GM12878 (cell line): Measurements from ENCODE around the gene PSMA7. TPM values are rescaled to one million over a fixed set of nuclear protein-coding genes. Genes with fewer than 3 reads are reported as not detected.

Experiments
- ATF7 ChIP-seq: fragments of 450-650 bp; IDR thresholded peaks from 2 replicates; pipeline ENCODE4 v1.6.1; 2016; ENCODE audit warnings: low read depth, mild to moderate bottlenecking
- BRCA1 ChIP-seq: IDR thresholded peaks from 2 replicates; pipeline ENCODE4 v1.6.1; 2011; ENCODE audit warnings: low read depth, low read length, improper control_type of control experiment
- CEBPZ ChIP-seq: fragments of 150-350 bp; IDR thresholded peaks from 2 replicates; pipeline ENCODE4 v1.6.1; 2016; ENCODE audit warnings: low read depth, low read length
- CREB1 ChIP-seq: IDR thresholded peaks from 2 replicates; pipeline ENCODE4 v1.6.1; 2012; ENCODE audit warnings: low read depth, mild to moderate bottlenecking, inconsistent platforms
- GABPA ChIP-seq: IDR thresholded peaks from 2 replicates; pipeline ENCODE4 v1.6.1; 2014; ENCODE audit warnings: antibody characterized with exemption, low read depth, mild to moderate bottlenecking, inconsistent platforms
- LARP7 ChIP-seq: fragments of 450-650 bp; IDR thresholded peaks from 2 replicates; pipeline ENCODE4 v1.6.1; 2017; ENCODE audit warnings: mild to moderate bottlenecking
- MEF2A ChIP-seq: IDR thresholded peaks from 2 replicates; pipeline ENCODE4 v1.6.1; 2011; ENCODE audit warnings: low read depth, mild to moderate bottlenecking, low read length, moderate library complexity; ENCODE audit not compliant: insufficient read depth
- RB1 ChIP-seq: fragments of 450-650 bp; formaldehyde crosslinking; IDR thresholded peaks from 2 replicates; pipeline ENCODE4 v1.6.1; 2017; ENCODE audit warnings: mild to moderate bottlenecking, borderline replicate concordance
- RELB ChIP-seq: fragments of 450-650 bp; IDR thresholded peaks from 2 replicates; pipeline ENCODE4 v1.6.1; 2017; ENCODE audit warnings: low read depth, mild to moderate bottlenecking, moderate library complexity
- RUNX3 ChIP-seq: IDR thresholded peaks from 2 replicates; pipeline ENCODE4 v1.6.1; 2012; ENCODE audit warnings: low read length, inconsistent platforms
- SIN3A ChIP-seq: IDR thresholded peaks from 2 replicates; pipeline ENCODE4 v1.6.1; 2012; ENCODE audit warnings: low read depth, low read length, improper control_type of control experiment
- SPI1 ChIP-seq: IDR thresholded peaks from 2 replicates; pipeline ENCODE4 v1.6.1; 2011; ENCODE audit warnings: low read depth, mild to moderate bottlenecking, low read length, moderate library complexity, borderline replicate concordance; ENCODE audit not compliant: insufficient read depth
- polyA plus RNA-seq, 11 experiments: library from polyadenylated mRNA; depleted of rRNA in 4 of 11; unstranded in 6 of 11; stranded (reverse) in 5 of 11; fragments of >200 nt; fragmentation: Nextera tagmentation in 4 of 11; fragmentation: Illumina TruSeq in 1 of 11; extraction: Ambion mirVana in 4 of 11; extraction: Trizol in 1 of 11; gene quantifications; 1 replicate in 1 of 11; 2 replicates in 10 of 11; pipeline versions ENCODE4 v1.2.1 to v1.2.3, GENCODE V29; 2011 to 2016; ENCODE audit warnings: inconsistent platforms in 2 of 11, missing spikeins in 2 of 11, low read depth in 1 of 11
- total RNA-seq, 4 experiments: library from RNA; depleted of rRNA in 3 of 4; stranded (reverse); fragments of >200 nt in 3 of 4; fragmentation: Illumina TruSeq in 1 of 4; extraction: Trizol in 1 of 4; gene quantifications; 2 replicates each; pipeline versions ENCODE4 v1.2.1 to v1.2.3, GENCODE V29; 2013 to 2021

The PSMA7 gene
- total and polyA plus RNA-seq, 10 of the 15 experiments (the other 5 are each of a cell fraction or from before 2014, with no cell fraction given), result 216 to 857 (median 368) TPM

GRCh38 chr20:62120990-62121775 is 22.0 kb downstream of the PSMA7 start (continued):
- TF ChIP-seq CEBPZ (no peak), MEF2A (0 out of 2 replicates have a peak, but pooled peaks have one; percentile 13), RUNX3 (no peak), CREB1 (no peak), ATF7 (no peak), RB1 (no peak), BRCA1 (no peak), LARP7 (no peak), GABPA (peak; percentile 21; the same call in 1 of the 2 replicates), SIN3A (peak; percentile 0; the same call in 1 of the 2 replicates), SPI1 (no peak), RELB (peak; percentile 20; the same call in 1 of the 2 replicates)
